HG03039 (cell line): ENCODE results near the gene METTL6.
"Not testable (repeated sequence)": the region's sequence is repeated elsewhere in the genome, so short reads cannot be mapped to it uniquely, and the experiment has no call there.

Source experiments
- ATAC-seq: cut with Tn5 transposase; IDR thresholded peaks from one replicate; pipeline ENCODE4 v1.9.1; 2021; ENCODE audit warnings: mild to moderate bottlenecking, moderate library complexity; ENCODE audit not compliant: unreplicated experiment

Gene METTL6

GRCh38 chr3:15451216-15452113 lies 24.1 kb upstream of the METTL6 start:
- no peak for ATAC-seq

DNA sequence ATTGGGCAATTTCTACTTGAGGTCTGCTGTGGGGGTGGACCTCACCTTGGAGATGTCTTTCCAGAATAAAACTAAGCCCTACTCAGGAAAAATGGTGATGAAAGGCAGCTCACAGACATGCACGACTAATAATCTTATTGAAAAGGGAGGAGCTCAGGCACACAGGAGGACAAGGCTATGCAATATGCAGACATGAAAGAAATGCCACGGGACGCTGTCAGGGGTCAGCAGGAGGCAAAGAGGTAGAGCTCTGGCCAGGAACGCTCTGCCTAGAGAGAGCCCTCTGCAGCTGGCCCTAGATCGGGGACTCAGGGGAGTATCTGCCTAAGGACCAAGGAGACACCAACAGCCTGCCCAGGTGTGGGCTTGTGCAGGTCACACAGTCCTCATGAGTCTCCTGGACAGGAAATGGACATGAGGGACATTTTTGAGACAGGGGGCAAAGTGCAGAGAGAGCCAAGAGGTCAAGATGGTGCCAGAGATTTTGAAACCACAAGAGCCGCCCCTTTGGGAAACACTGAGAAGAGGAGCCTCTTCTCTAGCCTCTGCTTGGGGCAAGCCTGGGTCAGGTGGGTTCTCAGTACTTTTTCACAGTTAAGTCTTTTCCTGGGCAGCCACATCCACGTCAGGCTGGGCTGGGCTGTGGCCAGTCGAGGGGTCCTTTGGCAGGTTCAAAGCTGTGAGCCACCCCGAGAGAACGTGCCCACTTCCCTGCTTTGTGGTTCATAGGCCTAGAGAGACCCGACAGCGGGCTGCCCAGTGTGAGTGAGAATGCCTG lies 23.3 kb upstream of the METTL6 start:
- no peak for ATAC-seq

- no peak for ATAC-seq
Measured at GRCh38 chr3:15449489-15450224, 22.3 kb upstream of the METTL6 start.

GRCh38 chr3:15443826-15444524 lies 16.6 kb upstream of the METTL6 start:
- no peak for ATAC-seq

- no peak for ATAC-seq
Measured at GRCh38 chr3:15440891-15441290, 13.5 kb upstream of the METTL6 start.

- no peak for ATAC-seq
Measured at GRCh38 chr3:15439476-15439875, 12.1 kb upstream of the METTL6 start.

DNA sequence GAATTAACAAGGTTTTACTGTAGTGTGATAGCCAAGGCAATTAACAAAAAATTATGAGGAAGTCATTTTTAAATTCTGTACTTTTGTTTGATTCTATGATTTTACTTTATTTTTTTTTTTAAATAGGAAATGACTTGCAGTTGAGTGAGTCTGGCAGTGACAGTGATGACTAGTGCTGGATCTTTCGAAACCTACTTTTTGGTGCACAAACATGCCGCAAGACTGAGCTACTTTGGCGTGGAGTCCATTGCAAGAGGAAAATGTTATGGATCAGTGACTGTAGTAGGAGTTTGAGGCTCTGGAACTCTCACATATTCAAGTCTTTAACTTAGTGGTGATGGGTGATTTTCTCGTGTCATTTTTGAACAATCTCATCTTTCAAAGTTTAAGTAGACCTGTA lies 11.6 kb upstream of the METTL6 start:
- no peak for ATAC-seq

GRCh38 chr3:15436246-15436645 lies 8.9 kb upstream of the METTL6 start:
- ATAC-seq = no peak

DNA sequence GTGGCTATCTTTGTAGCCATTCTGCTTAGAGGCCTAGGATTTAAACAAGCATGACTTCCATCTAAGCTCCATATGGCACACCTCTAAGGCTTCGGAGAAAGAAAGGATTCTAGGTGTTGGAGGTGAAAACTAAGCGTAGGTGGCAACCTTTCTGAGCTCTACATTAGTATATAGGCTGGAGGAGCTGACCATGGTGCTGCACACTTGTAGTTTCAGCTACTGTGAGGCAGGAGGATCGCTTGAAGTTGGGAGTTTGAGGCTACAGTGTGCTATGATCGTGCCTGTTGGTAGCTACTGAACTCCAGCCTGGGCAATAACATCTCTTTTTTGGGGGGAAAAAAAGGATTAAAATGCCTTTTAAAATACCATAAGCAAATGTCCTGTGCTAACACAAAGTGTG lies 7.4 kb upstream of the METTL6 start:
- no peak for ATAC-seq

DNA sequence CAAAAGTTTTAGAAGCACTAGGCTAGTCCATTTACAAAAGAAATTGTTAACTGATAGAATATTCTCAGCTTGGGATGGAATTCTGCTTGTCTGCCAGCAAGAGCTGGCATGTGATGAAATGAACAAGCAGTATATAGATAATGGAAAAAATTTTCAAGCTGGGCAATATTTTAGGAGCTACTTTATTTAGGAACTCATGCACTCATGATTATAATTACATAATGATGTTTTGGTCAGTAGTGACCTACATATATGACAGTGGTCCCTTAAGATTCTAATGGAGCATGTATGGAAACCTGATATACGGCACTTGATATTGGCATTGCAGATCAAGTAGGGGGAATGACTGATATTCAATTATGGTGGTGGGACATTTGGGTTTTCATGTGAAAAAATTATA lies 6.2 kb upstream of the METTL6 start:
- no peak for ATAC-seq

- ATAC-seq = no peak
Measured at GRCh38 chr3:15431256-15431837, 4.0 kb upstream of the METTL6 start.

DNA sequence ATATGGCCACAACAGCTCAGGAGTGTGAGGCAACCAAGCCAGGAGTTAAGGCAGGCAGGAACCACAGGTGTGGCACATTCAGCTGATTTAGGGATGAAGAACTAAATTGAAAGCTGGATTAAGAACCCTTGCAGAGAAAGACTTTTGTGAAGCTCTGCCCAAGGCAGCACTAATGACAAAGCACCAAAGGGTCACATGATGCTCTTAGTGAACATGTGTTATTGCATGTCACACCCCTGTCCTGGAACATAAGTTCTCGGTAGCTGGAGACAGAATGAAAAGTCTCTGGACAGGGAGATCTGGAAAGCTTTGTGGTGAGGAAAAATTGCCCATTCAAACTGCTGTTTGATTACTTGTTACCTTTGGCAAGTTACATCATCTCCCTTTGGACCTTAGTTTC lies 3.3 kb upstream of the METTL6 start:
- ATAC-seq = no peak

- no peak for ATAC-seq
Measured at GRCh38 chr3:15429080-15429479, 1.7 kb upstream of the METTL6 start.

DNA sequence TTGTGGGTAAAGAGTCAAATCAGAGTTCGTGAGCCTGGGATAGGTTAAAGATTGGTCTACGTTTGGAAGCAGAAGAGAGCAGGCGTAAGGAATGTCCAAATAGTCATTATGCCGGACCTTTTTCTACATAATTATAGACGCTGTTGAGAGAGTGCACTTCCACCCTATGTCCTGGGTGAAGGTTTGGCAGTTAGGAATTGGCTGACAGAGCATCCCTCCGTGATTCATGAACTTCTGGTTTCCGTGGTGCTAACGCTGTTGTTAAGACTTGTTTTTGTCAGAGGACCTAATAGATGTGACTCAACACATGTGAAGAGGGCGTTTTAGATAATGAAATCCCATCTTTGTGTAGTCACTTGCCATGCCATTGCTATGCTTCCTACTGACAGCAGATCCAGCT lies 1.2 kb upstream of the METTL6 start:
- no peak for ATAC-seq

DNA sequence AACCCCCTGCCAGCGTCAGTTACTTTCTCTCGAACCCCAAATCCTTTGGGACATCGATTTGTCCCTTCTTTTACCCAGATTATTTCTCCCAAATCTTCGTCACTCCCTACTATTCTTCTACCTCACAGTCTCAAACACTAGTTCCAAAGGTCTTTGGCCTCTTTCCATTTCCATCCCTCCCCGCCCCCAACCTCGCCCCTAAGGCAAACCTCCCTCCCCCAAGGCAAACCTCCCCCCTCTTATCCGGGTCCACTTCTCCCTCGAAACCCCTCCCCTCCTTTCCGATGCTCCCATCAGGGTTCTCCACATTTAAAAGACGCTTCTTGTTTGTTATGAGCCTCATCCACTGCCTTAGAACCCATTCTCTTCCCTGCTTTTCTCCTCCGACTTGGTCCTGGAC lies 637 bp upstream of the METTL6 start:
- no peak for ATAC-seq

DNA sequence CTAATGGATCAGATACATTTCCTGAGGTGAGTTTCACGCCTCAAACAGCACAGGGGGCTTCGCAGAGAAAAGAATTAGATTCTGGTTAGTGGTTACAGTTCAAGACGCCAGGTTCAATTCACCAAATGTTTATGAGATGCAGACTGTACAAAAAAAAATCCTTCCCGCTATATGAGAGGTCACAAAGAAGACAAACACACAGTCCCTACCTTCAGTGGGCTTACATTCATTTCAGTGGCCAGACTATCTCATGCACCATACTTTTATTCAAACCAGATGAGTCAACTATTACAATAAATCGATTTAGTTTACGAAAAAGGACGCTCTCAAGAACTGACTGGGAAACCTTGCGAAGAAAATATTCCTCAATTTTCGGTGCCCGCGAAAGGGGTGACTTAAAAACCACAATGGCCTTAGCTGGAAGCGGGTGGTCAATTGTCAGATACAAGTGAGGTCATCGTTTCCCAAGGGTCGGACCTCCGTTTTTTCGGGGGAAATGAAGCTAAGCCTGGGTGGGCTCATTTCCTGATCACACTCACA lies 695 bp downstream of the METTL6 start:
- no peak for ATAC-seq

GRCh38 chr3:15420871-15421270 lies 6.5 kb downstream of the METTL6 start:
- no peak for ATAC-seq

GRCh38 chr3:15410966-15411365 lies 16.4 kb downstream of the METTL6 start:
- ATAC-seq = not testable (repeated sequence)

- no peak for ATAC-seq
Measured at GRCh38 chr3:15409774-15410173, 17.6 kb downstream of the METTL6 start.

DNA sequence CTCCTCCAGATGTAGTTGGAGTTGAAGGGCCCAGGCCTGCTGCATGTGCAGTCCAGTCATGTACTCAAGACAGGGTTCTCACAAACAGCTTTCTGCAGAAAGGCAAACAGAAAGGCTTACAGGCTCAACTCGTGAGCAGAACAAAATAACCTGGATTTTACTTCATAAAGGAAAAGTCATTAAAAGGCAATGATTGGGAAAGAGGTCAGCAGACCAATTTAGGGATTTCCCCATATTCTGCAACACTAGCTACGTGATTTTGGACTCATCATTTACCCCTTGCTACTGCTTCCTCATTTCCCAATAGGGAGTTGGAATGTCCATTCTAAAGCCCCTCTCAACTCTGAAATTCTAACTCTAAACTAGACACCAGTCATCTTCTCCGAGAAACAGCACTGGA lies 18.1 kb downstream of the METTL6 start:
- ATAC-seq = no peak
